ENCODE measurements around the gene FAM3D.

FAM3D gene

DNA sequence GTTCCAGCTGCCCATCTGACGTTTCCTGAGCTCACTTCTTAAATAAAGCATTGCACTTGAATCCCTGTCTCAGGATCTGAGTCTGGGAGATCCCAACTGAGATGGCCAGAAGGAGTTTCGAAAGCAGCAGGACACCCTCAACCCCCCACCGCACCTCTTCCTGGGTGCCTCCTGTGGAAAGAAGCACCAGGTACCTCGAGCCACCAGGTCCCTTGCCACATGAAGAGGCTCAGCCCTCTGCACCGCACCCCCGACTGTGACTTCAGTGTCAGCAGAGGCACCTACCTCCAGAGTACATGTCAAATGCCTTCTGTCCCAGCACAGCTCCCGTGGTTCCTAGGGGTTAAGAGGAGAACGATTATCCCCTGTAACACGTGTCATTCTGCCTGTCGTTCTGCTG, 26.7 kb downstream of the FAM3D start:
- no peak for FAIRE-seq
- TF ChIP-seq, protein P1, sequence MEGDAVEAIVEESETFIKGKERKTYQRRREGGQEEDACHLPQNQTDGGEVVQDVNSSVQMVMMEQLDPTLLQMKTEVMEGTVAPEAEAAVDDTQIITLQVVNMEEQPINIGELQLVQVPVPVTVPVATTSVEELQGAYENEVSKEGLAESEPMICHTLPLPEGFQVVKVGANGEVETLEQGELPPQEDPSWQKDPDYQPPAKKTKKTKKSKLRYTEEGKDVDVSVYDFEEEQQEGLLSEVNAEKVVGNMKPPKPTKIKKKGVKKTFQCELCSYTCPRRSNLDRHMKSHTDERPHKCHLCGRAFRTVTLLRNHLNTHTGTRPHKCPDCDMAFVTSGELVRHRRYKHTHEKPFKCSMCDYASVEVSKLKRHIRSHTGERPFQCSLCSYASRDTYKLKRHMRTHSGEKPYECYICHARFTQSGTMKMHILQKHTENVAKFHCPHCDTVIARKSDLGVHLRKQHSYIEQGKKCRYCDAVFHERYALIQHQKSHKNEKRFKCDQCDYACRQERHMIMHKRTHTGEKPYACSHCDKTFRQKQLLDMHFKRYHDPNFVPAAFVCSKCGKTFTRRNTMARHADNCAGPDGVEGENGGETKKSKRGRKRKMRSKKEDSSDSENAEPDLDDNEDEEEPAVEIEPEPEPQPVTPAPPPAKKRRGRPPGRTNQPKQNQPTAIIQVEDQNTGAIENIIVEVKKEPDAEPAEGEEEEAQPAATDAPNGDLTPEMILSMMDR (IDR thresholded peaks at IDR 0.05; ENCODE audit: insufficient read depth, missing control alignments): no peak
- no peak for DNase-seq (ENCODE audit: insufficient read length, low spot score)

DNA sequence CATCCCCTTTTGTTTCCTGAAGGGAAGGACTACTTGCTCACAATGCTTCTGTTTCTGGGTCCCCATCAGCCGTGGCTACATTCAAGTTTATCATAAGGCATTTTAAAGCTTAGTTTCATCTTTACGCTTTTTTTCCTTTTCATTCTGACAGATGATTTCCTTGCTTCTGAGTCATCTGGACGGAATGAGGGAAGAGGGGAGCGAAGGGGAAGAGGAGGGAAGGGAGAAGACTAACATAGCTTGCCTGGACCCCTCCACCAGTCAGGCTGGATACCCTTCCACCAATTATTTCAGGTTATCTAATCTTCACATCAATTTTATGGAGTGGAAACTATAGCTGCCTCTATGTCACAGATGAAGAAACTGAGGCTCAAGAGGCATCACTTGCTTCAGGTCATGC, 27.6 kb downstream of the FAM3D start:
- FAIRE-seq: no peak
- DNase-seq (ENCODE audit: insufficient read length, low spot score): no peak
- TF ChIP-seq, protein P1 (IDR thresholded peaks at IDR 0.05; ENCODE audit: insufficient read depth, missing control alignments): no peak

DNA sequence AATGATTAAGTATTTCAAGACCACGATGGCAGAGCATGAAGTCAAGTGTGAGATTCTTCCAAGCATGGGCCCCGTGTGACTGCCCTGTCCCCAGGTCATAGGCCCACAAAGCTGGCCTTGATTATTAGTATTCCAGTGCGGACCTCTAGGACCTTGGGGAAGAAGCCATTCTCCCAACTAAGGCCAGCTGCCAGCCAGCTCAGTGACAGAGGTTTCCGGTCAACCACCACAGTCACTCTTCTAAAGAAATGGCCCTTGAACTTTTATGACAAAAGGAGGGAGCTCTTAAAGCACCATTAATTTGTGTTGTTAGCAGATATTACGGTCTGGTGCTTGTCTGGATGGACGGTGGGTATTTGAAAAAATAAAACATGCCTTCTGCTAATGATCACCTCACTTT, 28.0 kb downstream of the FAM3D start:
- DNase-seq (ENCODE audit: insufficient read length, low spot score) (no peak), FAIRE-seq (no peak)
- TF ChIP-seq, protein P1 (IDR thresholded peaks at IDR 0.05; ENCODE audit: insufficient read depth, missing control alignments): no peak

DNA sequence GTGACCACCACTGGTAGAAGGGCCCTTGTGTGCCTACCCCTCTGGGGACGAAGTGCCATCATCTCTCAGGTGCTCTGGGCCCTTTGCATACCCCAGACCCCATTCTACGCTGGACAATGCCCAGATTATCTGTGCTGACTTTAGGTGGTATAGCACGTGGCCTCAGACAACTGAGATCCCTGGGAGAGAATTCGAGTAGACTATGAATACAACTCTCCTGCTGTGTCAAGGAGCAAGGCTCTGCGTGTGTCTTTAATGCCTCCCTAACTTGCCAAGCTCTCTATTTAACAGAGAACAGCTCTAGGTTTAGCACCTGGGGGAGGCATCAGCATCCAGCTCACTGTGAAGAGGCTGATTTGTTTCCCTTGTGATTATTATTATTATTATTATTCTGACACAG, 29.1 kb downstream of the FAM3D start:
- FAIRE-seq (no peak), DNase-seq (ENCODE audit: insufficient read length, low spot score) (no peak)
- TF ChIP-seq, protein P1 (IDR thresholded peaks at IDR 0.05; ENCODE audit: insufficient read depth, missing control alignments): no peak

DNA sequence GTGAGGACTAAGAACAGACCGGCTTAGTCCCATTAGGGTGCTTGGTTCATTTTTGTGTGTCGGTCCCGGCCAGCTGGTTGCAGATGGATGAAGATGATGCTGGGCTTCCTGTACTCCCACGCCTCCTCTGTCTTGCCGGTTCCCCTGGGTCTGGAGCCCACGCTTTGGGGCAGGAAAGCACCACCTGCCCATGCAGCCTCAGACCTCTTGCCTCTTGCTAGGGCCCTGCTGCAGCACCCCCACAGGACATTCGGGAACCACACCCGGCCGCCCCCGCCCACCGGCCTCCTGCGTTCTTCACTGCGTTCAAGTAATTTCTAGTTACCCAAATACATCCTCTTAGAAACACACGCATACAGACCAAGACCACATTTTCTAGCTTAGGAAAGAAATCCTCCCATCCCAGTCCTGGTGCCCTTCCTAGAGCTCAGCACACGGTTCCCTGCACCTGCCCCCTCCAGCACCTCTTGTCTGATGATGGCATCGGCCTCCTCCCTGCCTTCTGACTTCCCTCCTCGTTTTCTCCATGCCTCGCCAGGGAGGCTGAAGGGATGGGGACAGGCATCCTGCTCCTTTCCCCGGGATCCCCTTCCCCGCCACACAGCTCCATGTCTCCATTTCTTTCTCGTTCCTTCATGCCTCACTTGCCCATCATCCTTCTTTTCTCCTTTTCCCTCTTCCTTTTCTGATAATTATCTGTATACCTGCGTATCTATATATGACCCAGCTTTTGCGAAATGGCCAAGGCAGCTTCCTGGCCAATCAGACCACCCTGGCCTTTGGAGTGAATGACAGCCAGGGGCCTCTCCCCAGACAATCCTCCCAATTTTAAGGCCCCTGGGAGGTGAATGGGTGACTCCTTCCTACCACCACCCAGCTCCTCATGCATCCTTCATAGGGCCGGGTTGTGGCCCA, 30.9 kb downstream of the FAM3D start:
- FAIRE-seq (no peak), DNase-seq (ENCODE audit: insufficient read length, low spot score) (no peak)
- TF ChIP-seq, protein P1 (IDR thresholded peaks at IDR 0.05; ENCODE audit: insufficient read depth, missing control alignments): no peak

DNA sequence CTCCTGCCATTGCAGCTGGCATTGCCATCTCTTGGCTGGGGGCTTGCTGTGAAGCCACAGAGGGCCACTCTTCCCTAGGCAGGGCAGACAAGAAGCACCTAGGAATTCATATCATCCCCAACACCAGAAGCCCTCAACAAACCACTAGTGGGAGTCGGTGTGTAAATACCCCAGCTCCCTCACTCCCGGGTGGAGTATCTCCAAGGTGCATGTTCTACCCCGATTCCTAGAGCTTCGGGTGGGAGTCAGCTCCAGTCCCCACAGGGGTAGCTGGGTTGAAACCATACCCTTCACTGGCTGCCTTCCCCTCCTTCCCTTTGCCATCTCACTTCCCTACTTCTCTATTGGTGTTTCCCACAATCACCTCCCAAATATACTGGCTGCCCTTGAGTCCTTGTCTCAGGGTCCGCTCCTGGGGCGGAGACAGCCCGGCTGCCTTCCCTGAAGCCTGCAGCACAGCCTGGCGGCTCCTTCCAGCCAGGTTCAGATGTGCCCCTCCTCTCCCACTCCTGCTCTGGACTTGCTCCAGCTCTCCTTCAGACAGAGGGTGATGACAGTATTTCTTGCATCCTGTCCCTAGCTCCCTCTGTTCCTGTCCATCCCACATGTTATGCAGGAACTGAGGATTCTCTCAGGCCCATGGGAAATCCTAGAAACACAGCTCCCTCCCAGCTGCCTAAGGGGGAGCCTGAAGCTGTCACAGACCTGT, 33.3 kb downstream of the FAM3D start:
- no peak for FAIRE-seq
- no peak for DNase-seq (ENCODE audit: insufficient read length, low spot score)

More for the DNA sequence above, 33.3 kb downstream of the FAM3D start:
- TF ChIP-seq, protein P1 (IDR thresholded peaks at IDR 0.05; ENCODE audit: insufficient read depth, missing control alignments): no peak

All from D721Med (cell line).